GM06990 (cell line): ENCODE data around the gene LMO7.

Source experiments
- DNase-seq: peaks from one replicate; pipeline ENCODE4 v3.0.0-alpha.2; 2011; ENCODE audit not compliant: insufficient read length; ENCODE audit errors: extremely low read depth
- H3K27me3 ChIP-seq: replicated peaks from 2 replicates; pipeline ENCODE4 v1.6.0; 2011; ENCODE audit warnings: low read length; ENCODE audit not compliant: control insufficient read depth, insufficient read depth
- H3K36me3 ChIP-seq: 2 replicates; pipeline ENCODE4 v1.5.1; 2011; ENCODE audit warnings: low read length; ENCODE audit not compliant: control insufficient read depth, insufficient read depth
- H3K4me3 ChIP-seq: replicated peaks from 2 replicates; pipeline ENCODE4 v1.5.1; 2011; ENCODE audit warnings: low read depth, mild to moderate bottlenecking, control low read depth, low read length
- TF ChIP-seq, protein P1 (sequence below): IDR thresholded peaks from 2 replicates; pipeline ENCODE4 v1.5.1; 2011; ENCODE audit warnings: low read length, control low read depth, mild to moderate bottlenecking, inconsistent platforms; ENCODE audit not compliant: insufficient read depth, poor library complexity, severe bottlenecking

The LMO7 gene

DNA sequence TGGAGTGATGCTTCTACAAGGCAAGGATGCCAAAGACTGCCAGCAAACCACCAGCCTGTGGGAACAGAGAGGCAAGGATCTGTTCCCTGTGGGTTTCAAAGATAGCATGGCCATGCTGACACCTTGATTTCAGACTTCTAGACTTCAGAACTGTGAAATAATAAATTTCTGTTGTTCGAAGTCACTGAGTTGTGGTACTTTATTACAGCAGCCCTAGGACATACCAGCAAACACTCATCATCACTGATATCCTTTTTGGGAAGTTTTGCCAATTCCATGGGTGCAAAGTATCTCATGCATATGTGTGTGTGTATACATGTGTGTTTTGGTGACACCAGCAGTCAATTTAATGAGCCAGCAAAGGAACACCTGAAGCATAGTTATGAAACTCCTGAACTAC is 21.0 kb downstream of the LMO7 start:
- TF ChIP-seq, protein P1, sequence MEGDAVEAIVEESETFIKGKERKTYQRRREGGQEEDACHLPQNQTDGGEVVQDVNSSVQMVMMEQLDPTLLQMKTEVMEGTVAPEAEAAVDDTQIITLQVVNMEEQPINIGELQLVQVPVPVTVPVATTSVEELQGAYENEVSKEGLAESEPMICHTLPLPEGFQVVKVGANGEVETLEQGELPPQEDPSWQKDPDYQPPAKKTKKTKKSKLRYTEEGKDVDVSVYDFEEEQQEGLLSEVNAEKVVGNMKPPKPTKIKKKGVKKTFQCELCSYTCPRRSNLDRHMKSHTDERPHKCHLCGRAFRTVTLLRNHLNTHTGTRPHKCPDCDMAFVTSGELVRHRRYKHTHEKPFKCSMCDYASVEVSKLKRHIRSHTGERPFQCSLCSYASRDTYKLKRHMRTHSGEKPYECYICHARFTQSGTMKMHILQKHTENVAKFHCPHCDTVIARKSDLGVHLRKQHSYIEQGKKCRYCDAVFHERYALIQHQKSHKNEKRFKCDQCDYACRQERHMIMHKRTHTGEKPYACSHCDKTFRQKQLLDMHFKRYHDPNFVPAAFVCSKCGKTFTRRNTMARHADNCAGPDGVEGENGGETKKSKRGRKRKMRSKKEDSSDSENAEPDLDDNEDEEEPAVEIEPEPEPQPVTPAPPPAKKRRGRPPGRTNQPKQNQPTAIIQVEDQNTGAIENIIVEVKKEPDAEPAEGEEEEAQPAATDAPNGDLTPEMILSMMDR, result no peak
- Histone ChIP-seq H3K4me3 (no peak overlapping the region), H3K27me3 (no peaks in the 10 kb centered on the region), H3K36me3 (no peaks in the 10 kb centered on the region)
- no peak for DNase-seq

DNA sequence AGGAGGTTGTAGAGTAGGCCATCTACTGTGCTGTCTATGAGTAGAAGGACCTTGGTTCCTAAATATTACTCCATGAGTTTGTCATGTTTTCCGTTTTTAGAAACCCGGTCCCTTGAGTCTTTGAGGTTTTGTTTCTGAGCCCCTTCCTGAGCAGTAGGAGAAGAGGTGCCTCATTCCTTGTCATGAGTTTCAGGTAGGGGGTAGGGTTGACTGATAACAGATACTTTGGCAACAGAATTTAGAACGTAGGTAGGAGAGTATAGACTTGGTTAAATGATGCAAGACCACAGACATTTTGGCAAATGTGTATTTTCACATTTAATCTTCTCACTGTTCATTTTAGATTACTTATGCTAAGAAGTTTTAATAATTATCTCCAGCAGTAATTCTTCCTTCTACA is 24.6 kb downstream of the LMO7 start:
- no peak overlapping the region for H3K4me3 ChIP-seq
- no peaks in the 10 kb centered on the region for H3K27me3 ChIP-seq
- DNase-seq, result no peak
- TF ChIP-seq, protein P1, result no peak
- no peaks in the 10 kb centered on the region for H3K36me3 ChIP-seq

DNA sequence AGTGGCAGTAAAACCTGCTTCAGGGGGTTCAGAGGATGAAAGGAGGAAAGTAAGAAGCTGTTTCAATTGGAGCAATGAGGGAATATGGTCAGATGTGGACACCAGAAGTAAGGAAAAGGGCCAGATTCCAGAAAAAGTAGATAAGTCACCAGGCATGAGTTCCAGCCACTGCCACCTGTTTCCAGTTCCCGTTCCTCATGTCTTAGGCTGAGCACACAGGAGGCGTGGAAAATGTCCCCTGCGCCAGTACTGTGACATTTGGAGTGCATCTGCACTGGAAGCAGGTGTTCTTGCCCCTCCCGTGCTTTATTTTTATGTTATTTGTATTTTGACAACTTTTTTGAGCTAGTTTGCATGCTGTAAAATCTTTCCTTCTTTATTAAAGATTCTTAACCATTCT is 25.3 kb downstream of the LMO7 start:
- H3K4me3 ChIP-seq, result no peak overlapping the region
- H3K36me3 ChIP-seq, result no peaks in the 10 kb centered on the region
- no peak for DNase-seq
- TF ChIP-seq, protein P1, result no peak
- no peaks in the 10 kb centered on the region for H3K27me3 ChIP-seq

DNA sequence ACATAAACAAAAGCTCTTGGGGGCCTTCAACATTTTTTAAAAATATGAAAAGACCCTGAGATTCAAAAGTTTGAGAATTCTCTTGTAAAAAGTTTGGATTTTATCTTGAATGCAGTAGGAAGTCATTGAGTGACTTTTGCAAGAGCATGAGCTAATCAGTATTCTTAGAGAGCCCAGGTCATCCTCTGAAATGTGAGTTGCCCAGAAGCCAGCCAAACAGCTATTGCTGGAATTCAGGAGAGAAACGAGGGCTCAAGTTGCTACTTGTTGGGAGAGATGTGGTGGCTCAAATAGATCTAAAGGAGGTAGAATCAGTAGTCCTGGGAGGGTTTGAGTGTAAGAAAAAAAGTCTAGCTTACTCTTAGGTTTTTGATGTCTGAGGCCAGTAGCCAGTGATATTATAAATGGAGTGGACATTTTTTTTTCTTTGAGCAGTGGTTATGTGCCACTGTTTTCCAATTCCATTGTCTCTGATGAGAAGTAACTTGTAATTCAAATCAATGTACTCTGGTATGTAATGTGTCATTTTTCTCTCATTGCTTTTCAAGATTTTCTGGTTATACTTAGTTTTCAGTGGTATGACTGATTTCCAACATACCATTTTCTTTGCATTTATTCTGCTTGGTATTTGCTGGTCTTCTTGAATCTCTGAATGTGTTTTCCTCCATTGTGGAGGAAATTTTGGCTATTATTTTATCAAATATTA is 30.7 kb downstream of the LMO7 start:
- Histone ChIP-seq H3K36me3 (no peaks in the 10 kb centered on the region), H3K27me3 (no peaks in the 10 kb centered on the region), H3K4me3 (no peak overlapping the region)
- DNase-seq, result no peak
- TF ChIP-seq, protein P1, result no peak

DNA sequence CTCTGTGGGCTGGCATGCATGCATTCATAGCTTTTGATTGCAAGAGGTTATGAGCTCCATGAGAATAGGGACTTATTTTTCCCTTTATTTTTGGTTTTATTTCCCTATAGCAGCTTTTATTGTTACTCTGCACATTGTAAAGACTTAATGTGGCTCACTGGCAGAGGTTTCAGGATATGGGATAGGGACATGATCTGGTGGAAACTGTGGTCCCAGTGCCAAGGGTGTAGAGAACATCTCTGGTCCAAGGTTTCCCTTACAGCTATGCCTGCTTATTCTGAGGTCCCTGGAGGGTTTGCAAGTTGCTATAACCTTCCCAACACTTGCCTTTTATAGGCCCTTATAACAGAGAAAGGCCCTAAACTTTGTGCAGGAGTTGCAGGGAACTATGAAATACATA is 33.6 kb downstream of the LMO7 start:
- DNase-seq, result no peak
- H3K27me3 ChIP-seq, result no peaks in the 10 kb centered on the region

DNA sequence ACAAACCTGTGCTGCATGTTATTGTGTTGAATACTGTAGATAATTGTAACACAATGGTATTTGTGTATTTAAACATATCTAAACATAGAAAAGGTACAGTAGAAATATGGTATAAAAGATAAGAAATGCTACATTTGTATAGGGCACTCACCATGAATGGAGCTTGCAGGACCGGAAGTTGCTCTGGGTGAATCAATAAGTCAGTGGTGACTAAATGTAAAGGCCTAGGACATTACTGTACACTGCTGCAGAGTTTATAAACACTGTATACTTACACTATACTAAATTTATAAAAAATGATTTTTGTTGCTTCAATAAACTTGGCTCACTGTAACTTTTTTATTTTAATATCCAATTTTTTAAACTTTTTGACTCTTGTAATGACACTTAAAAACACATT is 34.4 kb downstream of the LMO7 start:
- Histone ChIP-seq H3K36me3 (no peaks in the 10 kb centered on the region), H3K27me3 (no peaks in the 10 kb centered on the region), H3K4me3 (no peak overlapping the region)
- DNase-seq, result no peak
- TF ChIP-seq, protein P1, result no peak

More for the DNA sequence above, 33.6 kb downstream of the LMO7 start:
- TF ChIP-seq, protein P1, result no peak
- H3K36me3 ChIP-seq, result no peaks in the 10 kb centered on the region
- no peak overlapping the region for H3K4me3 ChIP-seq
